Stomach smooth muscle (tissue), 2 donors: ENCODE results near the gene OBSCN.
A peak's percentile ranks its signal among the peaks of the same experiment; 100 is the strongest.

ENCODE experiments used
- H3K27ac ChIP-seq: one replicate; pipeline ENCODE4 v1.7.0; 2013; ENCODE audit warnings: mild to moderate bottlenecking, low read length, inconsistent platforms
- H3K27me3 ChIP-seq, 2 donors: one replicate each; pipeline ENCODE4 v1.7.0; 2013; ENCODE audit warnings: low read length in 2 of 2; ENCODE audit not compliant: insufficient read depth in 2 of 2, control insufficient read depth in 1 of 2
- H3K36me3 ChIP-seq, 2 donors: one replicate each; pipeline ENCODE4 v1.7.0; 2013; ENCODE audit warnings: low read length in 2 of 2; ENCODE audit not compliant: control insufficient read depth in 2 of 2, insufficient read depth in 2 of 2
- H3K4me1 ChIP-seq: one replicate; pipeline ENCODE4 v1.7.0; 2013; ENCODE audit warnings: low read length; ENCODE audit not compliant: control insufficient read depth, insufficient read depth
- H3K4me3 ChIP-seq, 2 donors: one replicate each; pipeline ENCODE4 v1.7.0; 2013; ENCODE audit warnings: low read length in 2 of 2
- H3K9ac ChIP-seq, 2 donors: one replicate each; pipeline ENCODE4 v1.7.0; 2013; ENCODE audit warnings: low read length in 2 of 2, mild to moderate bottlenecking in 1 of 2
- H3K9me3 ChIP-seq, 2 donors: one replicate each; pipeline ENCODE4 v1.7.0; 2013; ENCODE audit warnings: low read length in 2 of 2; ENCODE audit not compliant: control insufficient read depth in 2 of 2
- donor health status: healthy.
- donor health status: Pancreatic carcinoma.

The OBSCN gene

DNA sequence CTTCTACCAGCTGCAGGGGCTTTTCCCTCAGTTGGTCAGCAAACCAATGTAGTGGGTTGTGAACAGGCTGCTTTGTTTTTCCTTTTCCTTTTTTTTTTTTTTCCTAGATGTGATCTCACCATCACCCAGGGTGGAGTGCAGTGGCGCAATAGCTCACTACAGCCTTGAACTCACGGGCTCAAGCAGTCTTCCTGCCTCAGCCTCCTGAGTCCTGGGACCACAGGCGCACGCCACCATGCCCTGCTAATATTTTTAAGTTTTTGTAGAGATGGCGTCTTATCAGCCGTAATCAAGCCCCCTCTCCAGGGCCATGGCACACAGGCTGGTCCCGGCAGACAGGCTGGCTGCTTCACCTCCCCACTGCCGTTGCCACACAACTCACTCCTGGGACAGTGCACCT lies 202.2 kb downstream of the OBSCN start:
- Histone ChIP-seq H3K36me3 (no peaks in the 10 kb centered on the region), H3K9me3 (no peaks in the 10 kb centered on the region), H3K4me1 (peaks cover 23% of the 10 kb centered on the region), H3K27ac (no peak overlapping the region), H3K27me3 (peaks cover 3 to 6% of the 10 kb centered on the region in 2 donors), H3K4me3 (no peak overlapping the region), H3K9ac (no peak overlapping the region)

GRCh38 chr1:228410671-228411070 lies 202.8 kb downstream of the OBSCN start:
- no peak overlapping the region for H3K9ac ChIP-seq
- no peak overlapping the region for H3K27ac ChIP-seq
- H3K4me3 ChIP-seq: no peak overlapping the region
- peaks cover 17% of the 10 kb centered on the region for H3K4me1 ChIP-seq
- no peaks in the 10 kb centered on the region for H3K9me3 ChIP-seq
- no peaks in the 10 kb centered on the region for H3K36me3 ChIP-seq
- peaks cover 9 to 12% of the 10 kb centered on the region in 2 donors for H3K27me3 ChIP-seq

DNA sequence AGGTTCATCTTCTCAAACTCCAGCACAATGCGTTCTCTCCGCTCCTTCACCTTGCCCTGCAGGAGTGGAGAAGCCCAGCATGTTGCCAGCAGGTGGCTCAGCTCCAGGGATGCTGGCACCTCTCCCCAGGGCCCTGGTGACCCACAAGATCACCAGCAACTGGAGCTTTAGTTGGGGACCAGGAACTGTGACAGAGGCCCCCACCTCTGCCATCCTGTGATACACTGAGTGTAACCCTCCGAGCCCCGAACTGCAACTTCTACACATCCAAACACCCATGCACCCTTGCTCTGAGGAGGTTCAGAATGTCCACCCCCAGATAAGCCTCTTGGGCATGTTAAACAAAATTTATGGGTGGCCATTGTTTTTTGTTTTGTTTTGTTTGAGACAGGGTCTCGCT lies 203.3 kb downstream of the OBSCN start:
- Histone ChIP-seq H3K4me3 (no peak overlapping the region), H3K27me3 (peaks cover 14 to 17% of the 10 kb centered on the region in 2 donors), H3K36me3 (no peaks in the 10 kb centered on the region), H3K9ac (no peak overlapping the region), H3K4me1 (peaks cover 18% of the 10 kb centered on the region), H3K27ac (no peak overlapping the region), H3K9me3 (no peaks in the 10 kb centered on the region)

DNA sequence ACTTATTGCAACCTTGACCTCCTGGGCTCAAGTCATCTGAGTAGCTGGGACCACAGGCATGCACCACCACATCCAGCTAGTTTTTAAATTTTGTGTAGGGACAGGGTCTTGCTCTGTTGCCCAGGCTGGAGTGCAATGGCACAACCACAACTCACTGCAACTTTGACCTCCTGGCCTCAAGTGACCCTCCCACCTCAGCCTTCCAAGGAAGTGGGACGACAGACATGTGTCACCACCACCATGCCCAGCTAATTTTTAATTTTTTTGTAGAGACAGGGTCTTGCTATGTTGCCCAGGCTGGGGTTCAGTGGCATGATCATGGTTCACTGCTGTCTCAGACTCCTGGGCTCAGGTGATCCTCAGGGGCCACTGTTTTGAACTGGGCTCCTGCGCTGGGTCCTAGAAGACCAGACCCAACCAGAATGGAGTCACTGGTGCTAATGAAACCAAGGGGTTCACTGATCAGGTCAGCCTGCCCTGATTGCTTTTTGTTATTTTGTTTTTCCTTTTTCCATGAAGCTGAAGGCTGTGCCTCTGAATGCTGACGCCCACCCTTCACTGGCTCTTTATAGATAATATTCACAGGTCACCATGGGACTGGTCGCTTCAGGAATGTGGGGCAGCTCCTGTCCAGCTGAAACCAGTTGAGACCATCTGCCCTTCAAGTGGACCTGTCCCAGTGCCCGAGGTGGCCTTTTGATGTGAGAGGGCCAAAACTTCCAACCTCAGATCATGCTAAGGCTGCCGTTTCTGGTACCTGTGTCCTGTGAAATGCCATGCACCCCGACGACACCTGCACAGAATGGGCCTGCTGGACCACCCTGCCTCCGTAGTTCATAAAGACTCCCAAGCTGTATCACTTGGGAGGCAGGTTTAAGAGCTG lies 203.9 kb downstream of the OBSCN start:
- H3K36me3 ChIP-seq: no peaks in the 10 kb centered on the region
- peaks cover 22% of the 10 kb centered on the region for H3K4me1 ChIP-seq
- no peaks in the 10 kb centered on the region for H3K9me3 ChIP-seq
- H3K4me3 ChIP-seq: no peak overlapping the region
- no peak overlapping the region for H3K27ac ChIP-seq
- H3K9ac ChIP-seq: no peak overlapping the region
- H3K27me3 ChIP-seq: peaks cover 17 to 18% of the 10 kb centered on the region in 2 donors

DNA sequence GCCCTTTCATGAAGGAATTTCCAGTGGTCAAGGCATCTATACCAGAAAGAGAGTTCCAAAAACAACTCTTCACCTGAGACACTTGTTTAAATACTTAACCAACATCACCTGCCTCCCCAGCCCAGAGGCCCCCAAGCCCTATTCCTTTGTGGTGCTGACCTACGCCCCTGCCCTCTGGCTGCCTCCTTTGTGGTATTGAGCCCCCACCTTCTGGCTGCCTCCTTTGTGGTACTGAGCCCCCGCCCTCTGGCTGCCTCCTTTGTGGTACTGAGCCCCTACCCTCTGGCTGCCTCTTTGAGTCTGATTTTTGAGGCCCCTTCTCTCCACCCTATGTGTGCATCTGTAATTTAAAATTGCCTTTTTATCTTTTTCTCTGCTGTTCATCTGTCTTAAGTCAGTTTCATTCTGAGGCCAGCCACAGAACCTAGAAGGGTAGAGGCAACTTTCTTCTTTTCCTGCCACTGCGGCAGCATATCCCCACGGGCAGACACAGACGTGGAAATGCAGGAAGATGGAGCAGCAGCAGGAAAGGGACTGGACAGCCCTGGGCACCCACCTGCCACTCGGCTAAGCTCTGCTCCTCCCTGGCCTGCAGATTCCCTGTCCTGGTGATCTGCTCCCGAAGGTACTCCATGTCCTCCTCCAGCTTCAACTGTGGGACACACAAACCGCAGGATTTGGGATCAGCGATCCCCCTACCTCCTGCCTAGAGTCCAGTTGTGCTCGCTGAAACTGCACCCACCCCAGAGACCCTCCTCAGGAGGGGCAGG lies 205.6 kb downstream of the OBSCN start:
- no peak overlapping the region for H3K4me3 ChIP-seq

GRCh38 chr1:228414511-228415211 lies 206.8 kb downstream of the OBSCN start:
- no peaks in the 10 kb centered on the region for H3K36me3 ChIP-seq
- H3K4me1 ChIP-seq: peaks cover 10% of the 10 kb centered on the region
- H3K4me3 ChIP-seq: no peak overlapping the region
- H3K27ac ChIP-seq: no peak overlapping the region
- peaks cover 32 to 34% of the 10 kb centered on the region in 2 donors for H3K27me3 ChIP-seq
- no peak overlapping the region for H3K9ac ChIP-seq
- H3K9me3 ChIP-seq: no peaks in the 10 kb centered on the region

More for the DNA sequence above, 205.6 kb downstream of the OBSCN start:
- Histone ChIP-seq H3K27ac (no peak overlapping the region), H3K4me1 (peaks cover 10% of the 10 kb centered on the region), H3K36me3 (no peaks in the 10 kb centered on the region), H3K9ac (no peak overlapping the region), H3K27me3 (peaks cover 31 to 33% of the 10 kb centered on the region in 2 donors), H3K9me3 (no peaks in the 10 kb centered on the region)

- H3K9ac ChIP-seq: no peak overlapping the region
- peaks cover 32 to 34% of the 10 kb centered on the region in 2 donors for H3K27me3 ChIP-seq
These were observed 207.4 kb downstream of the OBSCN start for GRCh38 chr1:228415221-228415620.

DNA sequence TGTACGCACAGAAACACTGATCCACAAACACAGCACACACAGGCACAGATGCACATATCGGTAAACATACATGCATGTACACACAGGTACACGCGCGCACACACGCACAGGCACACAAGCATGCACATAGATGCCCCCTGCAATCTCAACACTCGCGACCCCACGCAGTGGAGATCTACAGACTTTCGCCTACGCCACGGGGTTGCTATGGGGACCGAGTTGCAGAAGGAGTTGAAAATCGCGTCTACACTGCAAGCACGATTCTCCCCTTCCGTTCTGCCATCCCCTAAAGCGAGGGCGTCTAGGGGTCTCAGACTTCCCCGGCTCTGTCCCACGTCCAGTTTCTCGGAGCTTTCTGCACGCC lies 208.0 kb downstream of the OBSCN start:
- Histone ChIP-seq H3K9ac (no peak overlapping the region), H3K27me3 (peaks cover 34 to 35% of the 10 kb centered on the region in 2 donors), H3K4me3 (peak overlapping the region in 1 of 2 donors; percentile 58), H3K9me3 (no peaks in the 10 kb centered on the region), H3K36me3 (no peaks in the 10 kb centered on the region), H3K27ac (no peak overlapping the region), H3K4me1 (peaks cover 10% of the 10 kb centered on the region)

More at GRCh38 chr1:228415221-228415620, 207.4 kb downstream of the OBSCN start:
- Histone ChIP-seq H3K4me3 (no peak overlapping the region), H3K9me3 (no peaks in the 10 kb centered on the region), H3K36me3 (no peaks in the 10 kb centered on the region), H3K27ac (no peak overlapping the region), H3K4me1 (peaks cover 10% of the 10 kb centered on the region)

DNA sequence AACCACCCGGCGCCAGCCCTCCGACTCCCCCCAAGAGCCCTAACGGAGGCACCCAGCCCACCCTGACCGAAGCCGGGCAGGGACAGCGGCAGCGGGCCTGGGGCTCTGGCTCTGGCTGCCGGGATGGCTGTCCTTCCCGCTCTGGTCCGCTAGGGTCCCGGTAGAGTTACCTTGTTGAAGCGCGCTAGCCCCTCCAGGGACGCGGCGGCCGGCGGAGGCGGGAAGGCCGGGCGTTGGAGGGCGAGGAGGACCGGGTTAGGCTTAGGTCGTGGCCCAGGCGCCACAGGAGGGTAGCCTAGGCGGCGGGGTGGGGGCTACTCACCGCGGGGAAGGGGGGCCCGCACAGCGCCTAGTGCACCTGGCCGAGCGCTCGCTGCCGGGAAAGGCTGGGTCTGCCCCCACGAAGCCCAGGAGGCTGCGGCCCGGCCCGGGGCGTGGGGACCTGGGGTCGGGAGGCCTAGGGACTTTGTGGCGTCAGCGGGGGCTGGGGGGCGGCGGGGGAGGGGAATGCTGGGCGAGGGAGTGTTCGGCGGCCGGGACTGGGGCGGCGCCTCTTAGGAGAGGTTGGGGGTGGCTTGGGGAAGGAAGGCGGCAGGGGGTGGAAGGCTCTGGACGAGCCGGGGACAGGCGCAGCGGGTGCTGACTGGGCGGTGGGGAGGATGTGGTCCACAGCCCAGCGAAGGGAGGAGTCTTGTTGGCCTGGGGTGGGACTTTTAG lies 208.5 kb downstream of the OBSCN start, which contains the start of gene TRIM17:
TRIM17 (minus strand) TSS at position 645 of the 717 bp plus-strand sequence. CDS start 1,789 bp downstream, outside the sequence.
- Histone ChIP-seq H3K9ac (no peak within 1 kb of the TSS), H3K27me3 (peaks cover 34 to 37% of the 10 kb centered on the region in 2 donors), H3K36me3 (no peaks in the 10 kb centered on the region), H3K27ac (no peak within 1 kb of the TSS), H3K4me3 (peak within 1 kb of the TSS in 1 of 2 donors; percentile 58), H3K4me1 (peaks cover 10% of the 10 kb centered on the region), H3K9me3 (no peaks in the 10 kb centered on the region)

GRCh38 chr1:228417061-228417460 lies 209.2 kb downstream of the OBSCN start:
- H3K27me3 ChIP-seq: peaks cover 37% of the 10 kb centered on the region in 2 donors
- H3K27ac ChIP-seq: no peak overlapping the region

More at GRCh38 chr1:228417061-228417460, 209.2 kb downstream of the OBSCN start:
- Histone ChIP-seq H3K9me3 (no peaks in the 10 kb centered on the region), H3K4me1 (peaks cover 10% of the 10 kb centered on the region), H3K4me3 (no peak overlapping the region), H3K36me3 (no peaks in the 10 kb centered on the region), H3K9ac (no peak overlapping the region)
